WTC11 (cell line): ENCODE results near the gene RNF31. TPM values are rescaled to one million over a fixed set of nuclear protein-coding genes. Genes with fewer than 3 reads are reported as not detected.

Source experiments
- ATAC-seq: fragments of 200-7000 bp; cut with Tn5 transposase; 2 replicates; pipeline ENCODE4 v1.10.0; 2021; ENCODE audit warnings: mild to moderate bottlenecking, moderate library complexity
- CTCF ChIA-PET: fragments of 300-600 bp; sonication (Branson Sonifier 250); formaldehyde crosslinking; loops from one replicate; lab custom pipeline; 2021; ENCODE audit warnings: antibody characterized with exemption; lab: Charles Lee
- POLR2A ChIA-PET: fragments of 350-600 bp; sonication (Branson Sonifier 250); formaldehyde crosslinking; loops from one replicate; lab custom pipeline; 2021; ENCODE audit warnings: antibody characterized with exemption; lab: Charles Lee
- DNase-seq: peaks from one replicate; pipeline ENCODE4 v3.0.0; 2021; ENCODE audit warnings: low spot score
- H3K27ac Mint-ChIP-seq: 2 replicates; pipeline ENCODE4 v1.8.0; 2021; ENCODE audit warnings: mixed read lengths
- H3K27me3 Mint-ChIP-seq: 2 replicates; pipeline ENCODE4 v1.8.0; 2021; ENCODE audit warnings: low read depth, mild to moderate bottlenecking, moderate library complexity, mixed read lengths
- H3K36me3 Mint-ChIP-seq: 2 replicates; pipeline ENCODE4 v1.8.0; 2021; ENCODE audit warnings: mixed read lengths
- H3K4me1 Mint-ChIP-seq: 2 replicates; pipeline ENCODE4 v1.8.0; 2022; ENCODE audit warnings: mixed read lengths
- H3K4me3 Mint-ChIP-seq: 2 replicates; pipeline ENCODE4 v1.8.0; 2021; ENCODE audit warnings: mild to moderate bottlenecking, moderate library complexity, mixed read lengths
- H3K9me3 Mint-ChIP-seq: 2 replicates; pipeline ENCODE4 v1.8.0; 2021; ENCODE audit warnings: mixed read lengths
- ESRRA ChIP-seq: sonication (generic); formaldehyde crosslinking; IDR thresholded peaks from 2 replicates; pipeline ENCODE4 v1.8.1; 2022; ENCODE audit warnings: mild to moderate bottlenecking, missing genetic modification reagents, borderline replicate concordance
- ETV6 ChIP-seq: sonication (generic); formaldehyde crosslinking; IDR thresholded peaks from 2 replicates; pipeline ENCODE4 v1.8.1; 2022; ENCODE audit warnings: mild to moderate bottlenecking, missing genetic modification reagents
- NFATC4 ChIP-seq: fragments of 250-450 bp; sonication (Bioruptor Pico); IDR thresholded peaks from 2 replicates; pipeline ENCODE4 v1.9.0; 2021; ENCODE audit warnings: mild to moderate bottlenecking
- ZNF138 ChIP-seq: sonication (generic); formaldehyde crosslinking; conservative IDR thresholded peaks from 2 replicates; pipeline ENCODE4 v1.8.1; 2022; ENCODE audit warnings: mild to moderate bottlenecking, moderate library complexity, missing genetic modification reagents
- ZNF232 ChIP-seq: sonication (generic); formaldehyde crosslinking; IDR thresholded peaks from 2 replicates; pipeline ENCODE4 v1.8.0; 2022; ENCODE audit warnings: mild to moderate bottlenecking, missing genetic modification reagents
- ZNF671 ChIP-seq: fragments of 250-450 bp; sonication (Bioruptor Pico); IDR thresholded peaks from 2 replicates; pipeline ENCODE4 v1.8.0; 2021; ENCODE audit warnings: mild to moderate bottlenecking
- total RNA-seq: library from RNA; stranded (reverse); gene quantifications from 3 replicates; pipeline ENCODE4 v1.2.3, GENCODE V29; 2021
- TF ChIP-seq, protein P1 (sequence below): sonication (generic); formaldehyde crosslinking; IDR thresholded peaks from 2 replicates; pipeline ENCODE4 v1.8.0; 2023; ENCODE audit warnings: missing genetic modification reagents, mild to moderate bottlenecking, borderline replicate concordance
- TF ChIP-seq, protein P2 (sequence below): sonication (generic); formaldehyde crosslinking; IDR thresholded peaks from 2 replicates; pipeline ENCODE4 v1.8.0; 2022; ENCODE audit warnings: mild to moderate bottlenecking, missing genetic modification reagents
- TF ChIP-seq, protein P3 (sequence below): fragments of 250-450 bp; sonication (Bioruptor Pico); IDR thresholded peaks from 2 replicates; pipeline ENCODE4 v1.9.0; 2021; ENCODE audit warnings: mild to moderate bottlenecking, borderline replicate concordance
- TF ChIP-seq, protein P4 (sequence below): sonication (generic); formaldehyde crosslinking; IDR thresholded peaks from 2 replicates; pipeline ENCODE4 v1.8.0; 2023; ENCODE audit warnings: missing genetic modification reagents
- TF ChIP-seq, protein P5 (sequence below): fragments of 250-450 bp; sonication (Bioruptor Pico); conservative IDR thresholded peaks from 2 replicates; pipeline ENCODE4 v1.9.0; 2021; ENCODE audit warnings: mild to moderate bottlenecking
- TF ChIP-seq, protein P6 (sequence below): sonication (generic); formaldehyde crosslinking; IDR thresholded peaks from 2 replicates; pipeline ENCODE4 v1.8.1; 2023; ENCODE audit warnings: mild to moderate bottlenecking, missing genetic modification reagents, moderate library complexity

The RNF31 gene
- total RNA-seq, 1 experiment from 2014 or later, result 86.2 TPM

DNA sequence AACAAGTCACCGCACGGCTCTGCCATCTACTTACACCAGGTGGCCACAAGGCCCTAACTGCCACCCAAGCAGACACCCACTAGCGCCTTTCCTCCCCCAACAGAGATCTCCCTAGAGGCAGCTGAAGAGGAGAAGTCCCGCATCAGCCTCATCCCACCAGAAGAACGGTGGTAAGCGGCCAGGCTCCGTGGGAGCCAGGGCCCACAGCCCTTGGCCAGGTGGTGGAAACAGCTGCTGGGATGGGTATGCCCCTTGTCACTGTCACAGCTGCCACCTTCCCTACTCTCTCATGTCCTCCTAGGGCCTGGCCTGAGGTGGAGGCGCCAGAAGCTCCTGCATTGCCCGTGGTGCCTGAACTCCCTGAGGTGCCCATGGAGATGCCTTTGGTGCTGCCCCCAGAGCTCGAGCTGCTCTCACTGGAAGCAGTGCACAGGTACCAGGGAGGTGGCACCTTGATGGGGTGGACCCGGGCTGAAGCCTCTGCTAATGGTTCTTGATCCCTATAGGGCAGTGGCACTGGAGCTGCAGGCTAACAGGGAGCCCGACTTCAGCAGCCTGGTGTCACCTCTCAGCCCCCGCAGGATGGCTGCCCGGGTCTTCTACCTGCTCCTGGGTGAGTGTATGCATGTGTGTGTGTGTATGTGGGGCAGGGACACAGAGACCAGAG, 32.1 kb downstream of the RNF31 start (continued):
- TF ChIP-seq, protein P1, sequence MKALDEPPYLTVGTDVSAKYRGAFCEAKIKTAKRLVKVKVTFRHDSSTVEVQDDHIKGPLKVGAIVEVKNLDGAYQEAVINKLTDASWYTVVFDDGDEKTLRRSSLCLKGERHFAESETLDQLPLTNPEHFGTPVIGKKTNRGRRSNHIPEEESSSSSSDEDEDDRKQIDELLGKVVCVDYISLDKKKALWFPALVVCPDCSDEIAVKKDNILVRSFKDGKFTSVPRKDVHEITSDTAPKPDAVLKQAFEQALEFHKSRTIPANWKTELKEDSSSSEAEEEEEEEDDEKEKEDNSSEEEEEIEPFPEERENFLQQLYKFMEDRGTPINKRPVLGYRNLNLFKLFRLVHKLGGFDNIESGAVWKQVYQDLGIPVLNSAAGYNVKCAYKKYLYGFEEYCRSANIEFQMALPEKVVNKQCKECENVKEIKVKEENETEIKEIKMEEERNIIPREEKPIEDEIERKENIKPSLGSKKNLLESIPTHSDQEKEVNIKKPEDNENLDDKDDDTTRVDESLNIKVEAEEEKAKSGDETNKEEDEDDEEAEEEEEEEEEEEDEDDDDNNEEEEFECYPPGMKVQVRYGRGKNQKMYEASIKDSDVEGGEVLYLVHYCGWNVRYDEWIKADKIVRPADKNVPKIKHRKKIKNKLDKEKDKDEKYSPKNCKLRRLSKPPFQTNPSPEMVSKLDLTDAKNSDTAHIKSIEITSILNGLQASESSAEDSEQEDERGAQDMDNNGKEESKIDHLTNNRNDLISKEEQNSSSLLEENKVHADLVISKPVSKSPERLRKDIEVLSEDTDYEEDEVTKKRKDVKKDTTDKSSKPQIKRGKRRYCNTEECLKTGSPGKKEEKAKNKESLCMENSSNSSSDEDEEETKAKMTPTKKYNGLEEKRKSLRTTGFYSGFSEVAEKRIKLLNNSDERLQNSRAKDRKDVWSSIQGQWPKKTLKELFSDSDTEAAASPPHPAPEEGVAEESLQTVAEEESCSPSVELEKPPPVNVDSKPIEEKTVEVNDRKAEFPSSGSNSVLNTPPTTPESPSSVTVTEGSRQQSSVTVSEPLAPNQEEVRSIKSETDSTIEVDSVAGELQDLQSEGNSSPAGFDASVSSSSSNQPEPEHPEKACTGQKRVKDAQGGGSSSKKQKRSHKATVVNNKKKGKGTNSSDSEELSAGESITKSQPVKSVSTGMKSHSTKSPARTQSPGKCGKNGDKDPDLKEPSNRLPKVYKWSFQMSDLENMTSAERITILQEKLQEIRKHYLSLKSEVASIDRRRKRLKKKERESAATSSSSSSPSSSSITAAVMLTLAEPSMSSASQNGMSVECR (CRISPR knock-in tag), result no peak
- TF ChIP-seq, protein P2, sequence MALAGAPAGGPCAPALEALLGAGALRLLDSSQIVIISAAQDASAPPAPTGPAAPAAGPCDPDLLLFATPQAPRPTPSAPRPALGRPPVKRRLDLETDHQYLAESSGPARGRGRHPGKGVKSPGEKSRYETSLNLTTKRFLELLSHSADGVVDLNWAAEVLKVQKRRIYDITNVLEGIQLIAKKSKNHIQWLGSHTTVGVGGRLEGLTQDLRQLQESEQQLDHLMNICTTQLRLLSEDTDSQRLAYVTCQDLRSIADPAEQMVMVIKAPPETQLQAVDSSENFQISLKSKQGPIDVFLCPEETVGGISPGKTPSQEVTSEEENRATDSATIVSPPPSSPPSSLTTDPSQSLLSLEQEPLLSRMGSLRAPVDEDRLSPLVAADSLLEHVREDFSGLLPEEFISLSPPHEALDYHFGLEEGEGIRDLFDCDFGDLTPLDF (CRISPR knock-in tag), result no peak
- TF ChIP-seq NFATC4 (CRISPR knock-in tag), result no peak

DNA sequence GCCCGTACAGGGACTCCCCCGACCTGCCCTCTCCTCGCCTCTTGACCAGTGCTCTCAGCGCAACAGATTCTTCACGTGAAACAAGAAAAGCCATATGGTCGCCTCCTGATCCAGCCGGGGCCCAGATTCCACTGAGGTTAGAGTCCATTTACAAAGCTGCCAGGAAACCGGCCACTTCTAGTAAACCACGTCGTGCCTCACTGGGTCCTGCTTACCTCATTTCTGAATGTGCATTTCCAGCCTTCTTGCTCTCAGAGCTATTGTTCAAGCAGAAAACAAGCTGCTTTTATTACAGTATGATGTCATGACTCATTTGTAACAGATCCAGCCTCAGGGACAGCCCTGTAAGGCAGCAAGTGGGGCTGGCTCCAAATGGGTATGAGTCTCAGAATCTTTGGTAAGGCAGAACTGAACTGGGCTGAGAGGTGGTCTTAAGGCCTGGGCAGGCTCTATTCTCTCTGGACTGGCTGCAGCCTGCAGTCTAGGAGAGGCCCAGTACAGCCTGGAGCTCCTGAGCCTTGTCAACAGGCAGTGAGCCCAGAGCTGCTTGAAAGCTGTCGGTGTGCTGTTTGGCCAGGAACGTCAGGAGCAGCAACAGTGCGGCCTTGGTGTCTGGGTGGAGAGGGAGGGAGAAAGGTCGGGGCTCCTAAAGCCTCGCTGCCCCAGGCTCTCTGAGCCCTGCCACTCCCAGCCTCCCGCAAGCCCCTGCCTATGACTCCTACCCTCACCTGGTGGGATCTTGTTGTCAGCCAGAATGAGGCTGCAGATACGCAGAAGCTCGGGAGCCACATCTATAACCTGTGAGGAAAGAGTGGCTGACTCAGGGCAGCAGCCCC, 32.9 kb downstream of the RNF31 start:
- DNase-seq, result no peak
- CTCF ChIA-PET, result interaction anchor here (0.6 to 1.1 kb wide), 2 partner anchors 19 to 51 kb away, joined by 3 read pairs; partner anchors contain the start of gene IRF9
- H3K4me1 Mint-ChIP-seq, result no peaks in the 10 kb centered on the region
- H3K36me3 Mint-ChIP-seq, result peaks cover 37% of the 10 kb centered on the region
- H3K9me3 Mint-ChIP-seq, result no peaks in the 10 kb centered on the region
- ATAC-seq, result no peak
- no peaks in the 10 kb centered on the region for H3K27me3 Mint-ChIP-seq
- H3K27ac Mint-ChIP-seq, result no peak overlapping the region
- no peak for TF ChIP-seq ZNF138 (CRISPR knock-in tag)
- TF ChIP-seq, protein P3, sequence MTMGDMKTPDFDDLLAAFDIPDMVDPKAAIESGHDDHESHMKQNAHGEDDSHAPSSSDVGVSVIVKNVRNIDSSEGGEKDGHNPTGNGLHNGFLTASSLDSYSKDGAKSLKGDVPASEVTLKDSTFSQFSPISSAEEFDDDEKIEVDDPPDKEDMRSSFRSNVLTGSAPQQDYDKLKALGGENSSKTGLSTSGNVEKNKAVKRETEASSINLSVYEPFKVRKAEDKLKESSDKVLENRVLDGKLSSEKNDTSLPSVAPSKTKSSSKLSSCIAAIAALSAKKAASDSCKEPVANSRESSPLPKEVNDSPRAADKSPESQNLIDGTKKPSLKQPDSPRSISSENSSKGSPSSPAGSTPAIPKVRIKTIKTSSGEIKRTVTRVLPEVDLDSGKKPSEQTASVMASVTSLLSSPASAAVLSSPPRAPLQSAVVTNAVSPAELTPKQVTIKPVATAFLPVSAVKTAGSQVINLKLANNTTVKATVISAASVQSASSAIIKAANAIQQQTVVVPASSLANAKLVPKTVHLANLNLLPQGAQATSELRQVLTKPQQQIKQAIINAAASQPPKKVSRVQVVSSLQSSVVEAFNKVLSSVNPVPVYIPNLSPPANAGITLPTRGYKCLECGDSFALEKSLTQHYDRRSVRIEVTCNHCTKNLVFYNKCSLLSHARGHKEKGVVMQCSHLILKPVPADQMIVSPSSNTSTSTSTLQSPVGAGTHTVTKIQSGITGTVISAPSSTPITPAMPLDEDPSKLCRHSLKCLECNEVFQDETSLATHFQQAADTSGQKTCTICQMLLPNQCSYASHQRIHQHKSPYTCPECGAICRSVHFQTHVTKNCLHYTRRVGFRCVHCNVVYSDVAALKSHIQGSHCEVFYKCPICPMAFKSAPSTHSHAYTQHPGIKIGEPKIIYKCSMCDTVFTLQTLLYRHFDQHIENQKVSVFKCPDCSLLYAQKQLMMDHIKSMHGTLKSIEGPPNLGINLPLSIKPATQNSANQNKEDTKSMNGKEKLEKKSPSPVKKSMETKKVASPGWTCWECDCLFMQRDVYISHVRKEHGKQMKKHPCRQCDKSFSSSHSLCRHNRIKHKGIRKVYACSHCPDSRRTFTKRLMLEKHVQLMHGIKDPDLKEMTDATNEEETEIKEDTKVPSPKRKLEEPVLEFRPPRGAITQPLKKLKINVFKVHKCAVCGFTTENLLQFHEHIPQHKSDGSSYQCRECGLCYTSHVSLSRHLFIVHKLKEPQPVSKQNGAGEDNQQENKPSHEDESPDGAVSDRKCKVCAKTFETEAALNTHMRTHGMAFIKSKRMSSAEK, result no peak
- TF ChIP-seq, protein P4, sequence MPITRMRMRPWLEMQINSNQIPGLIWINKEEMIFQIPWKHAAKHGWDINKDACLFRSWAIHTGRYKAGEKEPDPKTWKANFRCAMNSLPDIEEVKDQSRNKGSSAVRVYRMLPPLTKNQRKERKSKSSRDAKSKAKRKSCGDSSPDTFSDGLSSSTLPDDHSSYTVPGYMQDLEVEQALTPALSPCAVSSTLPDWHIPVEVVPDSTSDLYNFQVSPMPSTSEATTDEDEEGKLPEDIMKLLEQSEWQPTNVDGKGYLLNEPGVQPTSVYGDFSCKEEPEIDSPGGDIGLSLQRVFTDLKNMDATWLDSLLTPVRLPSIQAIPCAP (CRISPR knock-in tag), result no peak
- H3K4me3 Mint-ChIP-seq, result no peak overlapping the region
- POLR2A ChIA-PET, result no interaction called here

DNA sequence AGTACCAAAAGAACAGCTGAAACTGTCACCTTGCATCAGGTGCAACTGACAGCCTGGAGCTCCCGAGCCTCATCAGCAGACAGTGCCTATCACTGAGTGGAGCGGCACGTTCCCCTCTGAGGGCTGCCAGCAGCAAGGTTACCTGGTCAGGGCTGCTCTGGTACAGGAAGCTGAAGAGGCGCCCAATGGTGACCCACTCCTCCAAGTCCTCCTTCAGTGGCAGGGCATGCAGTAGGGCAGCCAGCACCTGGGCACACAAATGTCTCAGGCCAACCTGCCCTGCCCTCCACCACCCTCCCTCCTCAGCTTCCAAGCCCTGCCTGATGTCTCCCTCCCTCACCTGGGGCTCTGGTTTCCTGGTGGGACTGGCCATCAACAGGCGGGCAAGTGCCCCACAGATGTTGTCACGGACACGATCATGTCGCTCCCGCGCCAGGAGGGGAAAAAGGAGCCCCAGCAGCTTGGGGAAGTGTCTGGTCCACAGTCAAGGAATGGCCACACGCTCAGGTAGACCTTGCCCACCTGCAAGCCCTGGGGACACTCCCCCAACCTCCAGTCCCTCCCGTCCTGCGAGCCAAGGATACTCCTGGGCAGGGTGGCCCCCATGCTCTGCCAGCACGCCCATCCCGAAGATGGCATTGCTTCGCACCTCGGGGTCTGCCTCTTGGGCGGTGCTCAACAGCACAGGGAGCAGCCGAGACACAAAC, 34.2 kb downstream of the RNF31 start:
- Mint-ChIP-seq H3K4me1 (no peaks in the 10 kb centered on the region), H3K36me3 (peaks cover 47% of the 10 kb centered on the region), H3K27ac (no peak overlapping the region), H3K4me3 (no peak overlapping the region), H3K9me3 (no peaks in the 10 kb centered on the region), H3K27me3 (no peaks in the 10 kb centered on the region)
- ATAC-seq (no peak), DNase-seq (no peak)
- POLR2A ChIA-PET, result no interaction called here
- CTCF ChIA-PET, result interaction anchor here (1.1 to 1.3 kb wide), 2 partner anchors 20 to 251 kb away, joined by 3 read pairs; partner anchors contain the start of gene IRF9
- TF ChIP-seq ETV6 (CRISPR knock-in tag), result no peak
- TF ChIP-seq, protein P5, sequence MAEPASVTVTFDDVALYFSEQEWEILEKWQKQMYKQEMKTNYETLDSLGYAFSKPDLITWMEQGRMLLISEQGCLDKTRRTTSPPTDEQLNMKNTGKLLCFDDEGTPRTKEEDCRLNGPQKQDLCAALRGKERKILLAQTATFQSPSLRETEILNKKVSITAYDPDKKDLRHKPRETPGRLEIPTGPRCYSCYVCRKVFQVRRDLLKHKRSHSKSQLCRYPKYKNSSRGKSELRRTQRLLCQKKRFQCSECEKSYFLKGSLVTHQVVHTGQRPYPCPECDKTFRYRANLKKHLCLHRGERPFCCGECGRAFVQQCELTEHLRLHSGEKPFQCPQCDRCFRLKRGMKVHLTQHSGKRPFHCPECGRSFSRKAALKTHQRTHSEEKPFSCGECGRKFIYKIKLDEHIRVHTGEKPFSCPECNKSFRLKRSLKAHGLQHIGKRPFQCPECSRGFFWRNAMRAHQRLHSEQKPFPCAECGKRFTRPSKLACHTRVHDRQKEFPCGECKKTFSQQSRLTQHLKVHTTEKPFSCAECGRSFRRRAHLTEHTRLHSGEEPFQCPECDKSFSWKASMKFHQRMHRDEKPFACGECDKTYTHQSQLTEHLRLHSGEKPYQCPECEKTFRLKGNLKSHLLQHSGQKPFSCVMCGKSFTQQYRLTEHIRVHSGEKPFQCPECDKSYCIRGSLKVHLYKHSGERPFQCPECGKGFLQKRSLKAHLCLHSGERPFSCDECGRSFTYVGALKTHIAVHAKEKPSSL (CRISPR knock-in tag), result no peak
- TF ChIP-seq, protein P4 (CRISPR knock-in tag), result no peak
- TF ChIP-seq, protein P6, sequence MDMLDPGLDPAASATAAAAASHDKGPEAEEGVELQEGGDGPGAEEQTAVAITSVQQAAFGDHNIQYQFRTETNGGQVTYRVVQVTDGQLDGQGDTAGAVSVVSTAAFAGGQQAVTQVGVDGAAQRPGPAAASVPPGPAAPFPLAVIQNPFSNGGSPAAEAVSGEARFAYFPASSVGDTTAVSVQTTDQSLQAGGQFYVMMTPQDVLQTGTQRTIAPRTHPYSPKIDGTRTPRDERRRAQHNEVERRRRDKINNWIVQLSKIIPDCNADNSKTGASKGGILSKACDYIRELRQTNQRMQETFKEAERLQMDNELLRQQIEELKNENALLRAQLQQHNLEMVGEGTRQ (CRISPR knock-in tag), result no peak
- TF ChIP-seq ZNF671, result no peak
- no peak for TF ChIP-seq ZNF232
- TF ChIP-seq ESRRA (CRISPR knock-in tag), result no peak
